Measurements from ENCODE around the gene NFIA.

NFIA gene

GRCh38 chr1:61255358-61255703 is 173.0 kb downstream of the NFIA start:
- no peak for DNase-seq (ENCODE audit: low spot score)
- TF ChIP-seq CTCF (IDR thresholded peaks at IDR 0.05; ENCODE audit: extremely low read depth, missing control alignments) = no peak

GRCh38 chr1:61259379-61260148 is 177.2 kb downstream of the NFIA start:
- no peak for TF ChIP-seq CTCF (IDR thresholded peaks at IDR 0.05; ENCODE audit: extremely low read depth, missing control alignments)
- DNase-seq (ENCODE audit: low spot score) = no peak

- TF ChIP-seq CTCF (IDR thresholded peaks at IDR 0.05; ENCODE audit: extremely low read depth, missing control alignments) = no peak
These were observed 177.8 kb downstream of the NFIA start for GRCh38 chr1:61260171-61260570.

GRCh38 chr1:61261595-61261994 is 179.2 kb downstream of the NFIA start:
- no peak for TF ChIP-seq CTCF (IDR thresholded peaks at IDR 0.05; ENCODE audit: extremely low read depth, missing control alignments)

More at GRCh38 chr1:61260171-61260570, 177.8 kb downstream of the NFIA start:
- no peak for DNase-seq (ENCODE audit: low spot score)

GRCh38 chr1:61263905-61264824 is 181.8 kb downstream of the NFIA start:
- DNase-seq (ENCODE audit: low spot score) = no peak
- no peak for TF ChIP-seq CTCF (IDR thresholded peaks at IDR 0.05; ENCODE audit: extremely low read depth, missing control alignments)

More at GRCh38 chr1:61261595-61261994, 179.2 kb downstream of the NFIA start:
- no peak for DNase-seq (ENCODE audit: low spot score)

GRCh38 chr1:61264825-61265242 is 182.5 kb downstream of the NFIA start:
- no peak for TF ChIP-seq CTCF (IDR thresholded peaks at IDR 0.05; ENCODE audit: extremely low read depth, missing control alignments)
- DNase-seq (ENCODE audit: low spot score) = no peak

GRCh38 chr1:61265665-61266064 is 183.3 kb downstream of the NFIA start:
- TF ChIP-seq CTCF (IDR thresholded peaks at IDR 0.05; ENCODE audit: extremely low read depth, missing control alignments) = no peak
- DNase-seq (ENCODE audit: low spot score) = no peak
